HG03196 (cell line): ENCODE measurements around the gene ASIP.
"Not testable (repeated sequence)": the region's sequence is repeated elsewhere in the genome, so short reads cannot be mapped to it uniquely, and the experiment has no call there.

Experiments used
- ATAC-seq: cut with Tn5 transposase; IDR thresholded peaks from one replicate; pipeline ENCODE4 v1.9.1; 2021; ENCODE audit not compliant: unreplicated experiment

The ASIP gene

DNA sequence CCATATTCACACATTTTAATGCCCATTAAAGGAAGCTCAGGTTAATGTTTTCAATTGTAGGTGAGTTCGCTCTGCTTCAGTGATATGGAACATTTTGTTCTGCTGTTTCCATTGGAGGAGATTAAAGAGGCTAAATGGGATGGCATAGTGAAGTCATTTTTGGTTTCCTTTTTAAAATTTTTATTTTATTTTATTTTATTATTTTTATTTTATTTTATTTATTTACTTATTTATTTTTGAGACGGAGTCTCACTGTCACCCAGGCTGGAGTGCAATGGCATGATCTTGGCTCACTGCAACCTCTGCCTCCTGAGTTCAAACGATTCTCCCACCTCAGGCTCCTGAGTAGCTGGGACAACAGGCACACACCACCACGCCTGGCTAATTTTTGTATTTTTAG, 792 bp downstream of the ASIP start:
- ATAC-seq: not testable (repeated sequence)

DNA sequence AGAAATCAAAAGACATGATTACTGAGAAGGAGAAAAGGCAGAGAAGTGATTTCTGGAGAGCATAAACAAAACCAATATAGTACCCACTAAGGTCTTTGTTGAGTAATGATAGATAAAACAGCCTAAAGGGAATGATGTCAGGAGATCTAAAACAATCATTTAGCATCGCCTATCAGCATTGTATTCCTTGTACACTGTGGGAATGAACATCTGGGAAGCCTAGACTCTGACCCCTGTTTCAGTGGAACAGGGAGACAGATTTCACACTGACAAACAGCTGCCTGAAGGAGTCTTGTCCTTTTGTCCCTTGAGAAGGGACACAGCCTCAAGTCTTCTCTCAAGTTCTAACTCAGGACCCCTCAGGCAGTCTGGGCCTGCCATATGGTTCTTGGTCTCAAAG, 1.7 kb downstream of the ASIP start:
- no peak for ATAC-seq

DNA sequence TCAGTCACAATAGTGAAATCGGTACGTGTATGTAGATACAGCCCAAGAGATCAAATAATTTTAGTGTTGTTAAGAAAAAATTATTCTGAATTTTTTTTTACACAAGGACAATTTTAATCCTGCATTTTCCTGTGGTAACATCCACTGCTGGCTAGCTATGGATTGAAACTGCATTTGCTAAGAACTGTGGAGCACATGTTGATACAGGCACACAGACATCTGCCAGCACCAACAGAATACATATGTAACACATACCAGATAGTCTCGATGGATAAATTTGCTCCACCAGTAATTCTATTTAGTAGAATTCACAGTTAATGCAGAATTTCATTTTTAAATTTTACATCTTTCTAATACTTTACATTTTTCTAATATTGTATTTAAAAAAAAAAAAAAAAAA, 2.2 kb downstream of the ASIP start:
- ATAC-seq: no peak

DNA sequence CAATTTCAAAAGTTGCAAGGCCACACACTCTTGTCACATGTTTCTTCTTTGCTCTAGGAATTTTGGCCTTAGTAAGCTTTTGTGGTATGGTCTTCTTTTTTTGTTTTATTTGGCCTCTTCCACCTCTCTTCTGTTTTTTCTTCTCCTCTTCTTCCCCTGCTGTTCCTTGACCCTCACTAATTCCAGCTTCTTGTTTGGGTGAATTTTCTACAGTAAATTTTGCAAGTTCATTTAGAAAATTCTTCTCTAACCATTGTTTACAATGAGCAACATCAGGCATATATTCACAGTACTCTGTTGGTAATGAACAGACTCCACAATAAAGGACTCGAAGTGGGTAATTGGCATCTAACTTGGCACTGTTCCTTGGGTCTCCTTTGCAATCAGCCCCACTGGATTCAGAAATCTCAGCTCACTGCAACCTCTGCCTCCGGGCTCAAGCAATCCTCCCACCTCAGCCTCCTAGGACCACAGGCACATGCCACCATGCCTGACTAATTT, 5.0 kb downstream of the ASIP start:
- no peak for ATAC-seq

DNA sequence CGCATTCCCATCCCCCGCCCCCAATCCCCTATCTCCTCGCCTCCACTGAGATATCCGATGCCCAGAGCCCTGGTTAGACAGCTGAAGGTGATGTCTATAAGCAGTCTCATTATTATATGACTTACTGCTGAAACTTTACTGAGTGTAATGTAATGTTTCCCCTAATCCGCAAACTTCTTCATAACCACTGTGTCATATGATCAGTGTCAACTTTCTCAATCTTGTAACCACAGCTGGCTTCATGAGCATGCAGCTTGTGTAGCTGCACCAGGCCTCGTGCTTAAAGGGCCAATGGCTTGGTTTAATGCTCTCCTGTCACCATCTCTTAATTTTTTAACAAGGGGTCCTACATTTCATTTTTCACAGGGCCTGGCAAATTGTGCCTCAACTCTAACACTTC, 8.1 kb downstream of the ASIP start:
- no peak for ATAC-seq

DNA sequence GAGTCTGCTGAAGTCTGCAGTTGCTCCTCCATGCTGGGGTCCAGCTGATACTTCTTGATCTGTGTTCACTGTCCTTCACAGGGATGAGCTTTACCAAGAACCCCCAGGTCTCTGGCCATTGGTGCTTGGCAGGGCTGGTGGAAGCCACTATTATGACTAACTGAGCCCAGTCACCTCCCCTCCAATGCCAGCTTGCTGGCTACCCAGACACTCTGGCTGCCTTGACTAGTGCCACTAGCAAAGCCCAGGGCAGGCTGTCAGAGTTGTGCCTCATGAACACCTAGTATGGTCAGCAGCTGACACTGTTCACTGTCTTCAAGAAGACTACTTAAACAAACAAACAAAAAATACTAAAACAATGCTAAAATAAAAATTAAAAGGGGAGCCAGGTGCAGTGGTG, 8.8 kb downstream of the ASIP start:
- no peak for ATAC-seq

DNA sequence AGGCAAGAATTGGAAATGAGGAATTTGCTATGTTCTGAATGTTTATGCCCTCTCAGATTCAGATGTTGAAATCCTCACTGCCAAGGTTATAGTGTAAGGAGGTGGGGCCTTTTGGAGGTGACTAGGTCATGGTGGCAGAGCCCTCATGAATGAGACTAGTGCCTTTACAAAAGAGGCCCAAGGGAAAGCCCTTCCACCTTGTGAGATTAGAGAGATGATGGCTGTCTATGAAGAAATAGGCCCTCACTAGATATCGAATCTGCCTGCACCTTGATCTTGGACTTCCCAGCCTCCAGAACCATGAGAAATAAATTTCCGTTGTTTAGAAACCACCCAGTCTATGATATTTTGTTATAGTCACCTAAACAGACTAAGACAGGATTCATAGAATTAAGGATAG, 10.4 kb downstream of the ASIP start:
- no peak for ATAC-seq

DNA sequence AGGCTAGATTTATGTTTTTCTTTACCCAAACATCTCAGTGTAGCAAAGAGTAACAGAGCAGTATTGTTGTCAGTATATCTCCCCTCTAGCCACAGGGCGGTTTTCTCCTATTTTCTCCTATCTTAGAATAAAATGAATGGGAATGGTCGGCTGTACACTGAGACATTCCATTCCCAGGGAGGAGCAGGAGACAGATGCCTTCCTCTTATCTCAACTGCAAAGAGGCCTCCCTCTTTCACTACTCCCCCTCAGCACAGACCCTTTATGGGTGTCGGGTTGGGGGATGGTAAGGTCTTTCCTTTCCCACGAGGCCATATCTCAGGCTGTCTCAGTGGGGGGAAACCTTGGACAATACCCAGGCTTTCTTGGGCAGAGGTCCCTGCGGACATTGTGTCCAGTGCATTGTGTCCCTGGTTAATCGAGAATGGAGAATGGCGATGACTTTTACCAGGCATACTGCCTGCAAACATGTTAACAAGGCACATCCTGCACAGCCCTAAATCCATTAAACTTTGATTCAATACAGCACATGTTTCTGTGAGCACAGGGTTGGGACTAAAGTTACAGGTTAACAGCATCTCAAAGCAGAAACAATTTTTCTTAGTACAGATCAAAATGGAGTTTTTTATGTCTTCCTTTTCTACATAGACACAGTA, 11.3 kb downstream of the ASIP start:
- ATAC-seq: not testable (repeated sequence)

DNA sequence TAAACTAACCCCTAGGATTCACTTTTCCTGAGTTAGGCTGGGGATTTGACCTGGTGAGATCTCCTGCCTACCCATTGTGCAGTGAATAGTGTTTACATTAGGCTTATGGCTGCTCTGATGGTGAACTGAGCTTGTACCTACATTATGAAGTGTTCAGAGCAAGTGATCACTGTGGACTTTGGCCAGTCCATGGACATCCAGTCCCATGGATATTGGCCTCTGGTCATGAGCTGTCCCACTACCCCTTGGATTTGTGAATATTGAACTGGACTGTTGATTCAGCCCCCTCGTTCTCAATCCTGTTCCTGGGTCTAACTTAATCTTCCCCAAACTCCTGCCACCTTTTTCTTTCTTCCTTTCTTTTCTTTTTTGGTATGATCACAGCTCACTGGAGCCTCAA, 13.8 kb downstream of the ASIP start:
- no peak for ATAC-seq

DNA sequence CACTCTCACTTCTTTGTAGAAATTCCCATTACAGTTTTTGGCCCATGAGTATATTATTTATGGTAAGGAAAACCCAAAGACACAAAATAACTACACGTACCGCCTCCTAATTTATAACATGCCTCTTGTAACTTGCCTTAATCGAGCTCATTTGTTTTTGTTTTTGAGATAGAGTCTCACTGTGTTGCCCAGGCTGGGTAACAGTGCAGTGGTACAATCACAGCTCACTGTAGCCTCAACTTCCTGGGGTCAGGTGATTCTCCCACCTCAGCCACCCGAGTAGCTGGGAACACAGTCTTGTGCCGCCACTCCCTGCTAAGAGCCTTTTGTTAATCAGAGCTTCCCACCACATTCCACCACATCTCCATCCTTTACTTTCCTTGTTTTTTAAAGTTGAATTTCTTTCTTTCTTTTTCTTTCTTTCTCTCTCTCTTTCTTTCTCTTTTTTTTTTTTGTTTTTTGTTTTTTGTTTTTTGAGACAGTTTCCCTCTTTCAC, 15.5 kb downstream of the ASIP start:
- no peak for ATAC-seq

DNA sequence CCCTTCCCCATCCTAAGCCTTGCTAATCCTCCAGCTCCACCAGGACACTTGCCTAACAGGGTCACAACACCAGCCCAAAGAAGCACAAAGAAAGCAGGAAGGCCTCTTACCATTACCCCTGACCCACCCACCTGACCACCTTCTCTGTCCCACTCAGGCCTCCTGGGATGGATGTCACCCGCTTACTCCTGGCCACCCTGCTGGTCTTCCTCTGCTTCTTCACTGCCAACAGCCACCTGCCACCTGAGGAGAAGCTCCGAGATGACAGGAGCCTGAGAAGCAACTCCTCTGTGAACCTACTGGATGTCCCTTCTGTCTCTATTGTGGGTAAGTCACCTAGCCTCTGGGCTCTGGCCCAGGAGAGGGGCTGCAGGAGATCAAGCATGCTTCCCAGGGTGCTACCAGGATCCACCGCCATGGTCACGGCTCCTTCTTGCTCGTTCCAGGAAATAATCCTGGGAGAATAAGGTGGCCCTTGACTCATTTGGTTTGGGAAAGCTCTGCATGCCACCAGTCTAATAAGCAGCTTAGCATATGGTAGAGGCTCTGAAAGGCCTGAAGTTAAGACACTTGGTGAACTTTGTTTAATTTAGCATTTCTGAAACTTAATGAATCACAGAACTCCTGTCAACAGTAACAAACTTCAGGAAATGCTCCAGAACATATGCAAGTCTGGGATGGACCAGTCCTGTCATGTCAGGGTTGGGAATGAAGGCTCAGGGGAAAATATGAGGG, 19.2 kb downstream of the ASIP start:
- no peak for ATAC-seq

DNA sequence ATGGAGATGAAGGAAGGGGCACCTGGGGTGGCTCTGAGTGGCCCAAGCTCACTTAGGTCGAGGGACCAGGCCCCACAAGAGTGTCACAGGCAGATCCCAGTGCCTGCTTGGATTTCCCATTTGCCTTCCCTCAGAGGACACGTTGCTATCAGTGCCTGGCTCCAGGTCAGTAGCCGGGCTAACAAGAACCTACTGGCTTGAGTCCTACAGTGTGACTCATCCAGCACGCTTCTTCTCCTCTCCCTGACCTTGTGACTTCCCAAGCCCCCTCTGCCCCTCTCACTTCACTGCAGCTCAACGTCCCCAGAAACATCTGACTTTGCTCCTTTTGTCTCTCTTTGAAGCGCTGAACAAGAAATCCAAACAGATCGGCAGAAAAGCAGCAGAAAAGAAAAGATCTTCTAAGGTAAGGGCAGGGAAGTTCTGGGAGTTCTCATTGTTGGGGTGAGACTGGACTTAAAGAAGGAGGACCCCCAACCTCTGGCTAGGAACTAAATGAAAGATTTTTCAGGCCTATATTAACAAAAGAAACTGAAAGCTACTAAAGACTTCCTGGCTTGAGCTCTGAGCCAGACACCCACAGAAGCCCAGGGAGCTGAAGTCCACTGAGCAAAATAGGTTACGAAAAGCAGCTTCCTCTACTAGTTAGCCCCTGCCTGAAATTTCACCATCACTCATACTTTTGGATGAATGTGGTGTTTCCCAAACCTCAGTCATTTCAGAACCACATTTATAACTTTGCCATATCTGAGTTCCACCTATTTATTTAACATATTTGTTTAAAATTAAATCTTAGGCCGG, 21.5 kb downstream of the ASIP start:
- ATAC-seq: no peak

DNA sequence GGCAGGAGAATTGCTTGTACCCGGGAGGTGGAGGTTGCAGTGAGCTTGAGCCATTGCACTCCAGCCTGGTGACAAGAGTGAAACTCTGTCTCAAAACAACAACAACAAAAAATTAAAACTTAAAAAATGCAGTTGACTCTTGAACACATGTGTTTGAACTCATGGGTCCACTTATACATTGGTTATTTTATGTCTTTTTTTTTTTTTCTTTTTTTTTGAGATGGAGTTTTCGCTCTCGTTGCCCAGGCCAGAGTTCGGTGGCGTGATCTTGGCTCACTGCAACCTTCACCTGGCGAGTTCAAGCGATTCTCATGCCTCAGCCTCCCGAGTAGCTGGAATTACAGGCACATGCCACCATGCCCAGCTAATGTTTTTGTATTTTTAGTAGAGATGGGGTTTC, 22.2 kb downstream of the ASIP start:
- not testable (repeated sequence) for ATAC-seq

DNA sequence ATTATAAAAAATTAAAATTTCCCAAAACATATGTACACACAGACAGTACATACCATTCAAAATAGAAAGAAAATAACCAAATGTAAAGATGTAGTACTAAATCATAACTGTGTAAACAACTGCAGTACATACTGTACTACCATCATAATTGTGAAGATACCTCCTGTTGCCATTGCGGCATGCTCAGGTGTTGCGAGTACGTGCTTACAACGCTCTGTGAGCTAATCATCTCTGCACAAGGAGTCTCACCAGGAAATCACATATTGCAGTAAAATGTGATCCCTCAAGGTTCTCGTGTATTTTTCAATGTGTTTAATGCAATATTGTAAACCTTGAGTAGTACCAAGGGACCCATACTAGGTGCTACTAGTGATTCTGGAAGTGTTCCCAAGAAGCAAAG, 22.9 kb downstream of the ASIP start:
- no peak for ATAC-seq

DNA sequence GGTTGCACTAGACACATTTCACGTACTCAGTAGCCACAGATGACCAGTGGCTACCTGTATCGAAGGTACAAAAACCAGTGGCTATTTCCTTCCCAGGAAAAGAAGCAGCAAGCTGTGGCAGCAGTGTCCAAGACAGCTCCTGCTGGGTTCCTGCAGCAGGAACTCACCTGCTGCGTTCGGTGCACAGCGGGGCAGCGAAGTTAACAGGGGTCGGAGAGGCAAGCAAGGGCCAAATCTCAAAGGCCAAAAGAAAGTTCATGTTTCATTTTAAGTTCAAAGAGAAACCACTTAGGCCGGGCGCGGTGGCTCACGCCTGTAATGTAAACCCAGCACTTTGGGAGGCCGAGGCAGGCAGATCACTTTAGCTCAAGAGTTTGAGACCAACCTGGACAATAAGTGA, 26.9 kb downstream of the ASIP start:
- ATAC-seq: no peak

DNA sequence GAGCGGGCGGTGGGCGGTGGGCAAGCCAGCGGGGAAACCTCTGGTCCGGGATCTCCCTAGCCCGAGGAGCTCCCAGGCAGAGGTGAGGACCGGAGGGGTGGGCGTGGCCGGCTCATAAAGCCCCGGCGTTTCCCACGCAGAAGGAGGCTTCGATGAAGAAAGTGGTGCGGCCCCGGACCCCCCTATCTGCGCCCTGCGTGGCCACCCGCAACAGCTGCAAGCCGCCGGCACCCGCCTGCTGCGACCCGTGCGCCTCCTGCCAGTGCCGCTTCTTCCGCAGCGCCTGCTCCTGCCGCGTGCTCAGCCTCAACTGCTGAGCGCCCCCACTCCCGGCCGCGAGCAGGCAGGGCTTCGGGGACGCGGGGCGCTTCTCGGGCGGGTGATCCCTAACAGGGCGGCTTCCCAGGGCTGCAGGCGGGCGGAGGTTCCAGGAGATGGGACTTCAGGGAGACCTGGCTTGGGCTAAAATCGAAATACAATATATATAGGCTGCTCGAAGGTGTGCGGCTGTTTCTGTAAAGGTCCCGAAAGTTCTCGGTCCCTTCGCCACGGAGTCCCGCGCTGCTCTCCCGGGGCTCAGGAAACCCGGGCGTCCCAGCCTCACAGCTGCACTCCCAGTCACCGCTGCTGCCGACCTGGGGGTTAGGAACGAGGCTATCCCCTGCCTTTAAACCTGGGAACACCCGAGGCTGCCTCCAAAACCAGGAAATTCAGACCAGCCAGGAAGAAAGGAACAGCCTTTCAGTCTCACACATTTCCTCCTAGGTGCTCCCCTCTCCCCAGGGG, 27.8 kb downstream of the ASIP start:
- ATAC-seq: no peak

DNA sequence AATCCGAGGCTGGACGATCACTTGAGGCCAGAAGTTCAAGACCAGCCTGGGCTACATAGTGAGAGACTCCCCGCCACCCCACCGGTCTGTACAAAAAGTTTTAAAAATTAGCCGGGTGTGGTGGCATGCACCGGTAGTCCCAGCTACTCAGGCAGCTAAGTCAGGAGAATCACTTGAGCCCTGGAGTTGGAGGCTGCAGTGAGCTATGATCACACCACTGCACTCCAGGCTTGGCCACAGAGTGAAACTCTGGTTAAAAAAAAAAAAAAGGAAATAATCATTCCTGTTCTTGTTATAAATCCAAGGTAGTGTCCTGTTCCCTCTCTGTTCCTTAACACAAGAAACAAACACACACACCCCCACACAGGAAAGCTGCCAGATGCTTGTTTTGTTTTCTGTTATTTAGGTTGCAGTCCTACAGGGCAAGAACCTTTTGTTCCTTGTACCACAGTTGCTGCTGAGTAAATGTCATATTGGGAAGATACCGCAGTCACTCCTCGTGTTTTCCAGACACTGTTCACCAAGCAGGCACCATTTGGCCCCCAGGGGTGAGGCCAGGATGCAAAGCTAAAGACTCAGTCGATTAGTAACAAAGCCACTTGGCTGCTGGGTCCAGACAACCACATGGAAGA, 28.9 kb downstream of the ASIP start:
- no peak for ATAC-seq

DNA sequence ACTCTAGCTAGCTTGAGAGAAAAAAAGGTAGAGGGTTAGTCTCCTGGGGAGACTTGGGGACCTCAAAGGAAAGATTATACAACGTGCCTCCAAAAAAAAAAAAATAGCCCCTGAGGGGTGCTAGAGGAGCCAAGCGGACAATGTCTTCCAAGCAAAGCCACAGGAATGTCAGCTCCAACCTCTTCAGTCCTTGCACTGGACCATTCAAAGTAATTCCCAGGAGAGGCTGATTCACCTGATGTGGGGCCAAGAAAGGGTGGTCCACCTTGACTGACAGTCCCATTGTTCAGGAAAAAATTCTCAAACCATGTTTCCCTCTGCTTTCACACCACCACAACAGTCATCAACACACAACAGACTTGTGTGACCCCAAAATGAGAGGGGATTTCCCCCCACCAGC, 30.7 kb downstream of the ASIP start:
- ATAC-seq: no peak

DNA sequence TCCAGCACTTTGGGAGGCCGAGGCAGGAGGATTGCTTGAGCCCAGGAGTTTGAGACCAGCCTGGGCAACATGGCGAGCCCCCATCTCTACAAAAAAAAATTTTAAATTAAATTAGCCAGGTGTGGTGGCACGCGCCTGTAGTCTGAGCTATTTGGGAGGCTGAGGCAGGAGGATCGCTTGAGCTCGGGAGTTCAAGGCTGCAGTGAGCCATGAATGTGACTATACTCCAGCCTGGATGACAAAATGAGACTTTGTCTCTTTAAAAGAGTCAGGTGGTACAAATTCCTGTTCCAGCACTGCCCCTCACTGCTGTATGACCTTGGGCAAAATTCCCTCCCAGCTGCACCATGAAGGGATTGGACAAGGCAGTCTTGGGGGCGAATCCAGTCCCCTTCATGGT, 33.5 kb downstream of the ASIP start:
- ATAC-seq: no peak

DNA sequence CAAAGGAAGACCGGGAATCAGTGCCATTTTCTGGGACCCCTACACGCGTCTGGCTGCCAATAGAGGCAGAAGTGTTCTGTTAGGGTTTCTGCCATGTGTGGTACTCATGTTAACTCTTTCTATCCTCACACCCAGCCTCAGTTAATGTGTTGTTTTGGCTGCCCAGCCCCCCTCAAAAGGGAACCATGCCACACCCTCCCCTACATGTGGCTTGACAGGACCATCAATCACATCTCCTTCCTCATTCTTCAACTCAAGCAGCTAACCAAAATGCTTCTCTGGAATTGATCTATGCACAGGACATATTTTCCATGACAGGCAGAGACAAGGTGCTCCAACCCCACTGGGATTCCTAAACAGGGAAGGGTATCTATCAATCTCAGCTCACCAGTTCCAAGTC, 40.0 kb downstream of the ASIP start:
- ATAC-seq: no peak

DNA sequence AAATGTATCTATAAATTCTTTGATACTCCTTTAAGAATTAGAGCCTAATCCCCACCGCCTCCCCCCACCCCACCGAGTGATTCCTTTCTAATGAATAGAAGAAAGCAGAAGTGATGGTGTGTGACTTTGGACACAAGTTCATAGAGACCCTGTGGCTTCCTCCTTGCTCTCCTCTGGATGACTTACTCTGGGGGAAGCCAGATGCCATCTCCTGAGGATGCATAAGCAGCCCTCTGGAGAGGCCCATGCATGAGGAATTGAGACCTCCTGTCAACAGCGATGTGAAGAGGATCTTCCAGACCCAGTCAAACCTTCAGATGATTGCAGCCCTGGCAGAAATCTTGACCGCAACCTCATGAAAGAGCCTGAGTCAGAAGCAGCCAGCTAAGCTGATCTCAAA, 40.8 kb downstream of the ASIP start:
- no peak for ATAC-seq
